Right lobe of liver (tissue), 6 donors: ENCODE measurements around the gene C10orf120. TPM values are rescaled to one million over a fixed set of nuclear protein-coding genes. Genes with fewer than 3 reads are reported as not detected.

Experiments used
- ATAC-seq, 4 donors: fragments of 200-7000 bp; cut with Tn5 transposase; one replicate each; pipeline ENCODE4 v1.9.1; 2020; ENCODE audit warnings: mild to moderate bottlenecking in 4 of 4, moderate library complexity in 4 of 4
- DNase-seq, 3 donors: peaks; one replicate each; pipeline ENCODE4 v3.0.0-alpha.2; 2020
- H3K27ac ChIP-seq, 3 donors: fragments of 200-600 bp; one replicate each; pipeline ENCODE4 v1.8.0; 2022
- H3K27me3 ChIP-seq, 2 donors: fragments of 200-600 bp; one replicate each; pipeline ENCODE4 v1.8.0; 2022
- H3K36me3 ChIP-seq, 4 donors: fragments of 200-600 bp; sonication (generic) in 1 of 4; one replicate each; pipeline versions ENCODE4 v1.5.1 to v1.8.0; 2017 to 2022; ENCODE audit warnings: control low read depth in 1 of 4
- H3K4me1 ChIP-seq, 4 donors: fragments of 200-600 bp; sonication (generic) in 1 of 4; one replicate each; pipeline versions ENCODE4 v1.5.1 to v1.8.0; 2017 to 2022; ENCODE audit warnings: control low read depth in 1 of 4
- H3K4me3 ChIP-seq, 3 donors: fragments of 200-600 bp; one replicate each; pipeline ENCODE4 v1.8.0; 2022
- H3K9me3 ChIP-seq, 4 donors: fragments of 200-600 bp; sonication (generic) in 1 of 4; one replicate each; pipeline versions ENCODE4 v1.5.1 to v1.8.0; 2017 to 2022; ENCODE audit warnings: control low read depth in 1 of 4
- POLR2A ChIP-seq: fragments of 450-650 bp; IDR thresholded peaks from one replicate; pipeline ENCODE4 v1.6.1; 2017; ENCODE audit warnings: antibody characterized with exemption, mild to moderate bottlenecking
- WGBS: methylation state at CpG from one replicate; pipeline ENCODE4 v1.1.6; 2018; ENCODE audit warnings: low coverage, low lambda C conversion rate; ENCODE audit not compliant: insufficient coverage; ENCODE audit errors: missing lambda C conversion rate; 5-methylcytosine and 5-hydroxymethylcytosine counted together
- intact Hi-C, 2 donors: fragments of 100-400 bp; cut with DNase I; formaldehyde crosslinking; loops; one replicate each; pipeline versions ENCODE4 v1.11.2 to v1.14.1; 2022
- total RNA-seq, 6 experiments: library from RNA; depleted of rRNA in 2 of 6; stranded (reverse); fragments of >200 nt in 2 of 6; fragmentation: NEBNext Ultra II Directional in 3 of 6; extraction: Animal tissue kit (Norgen Biotek cat#: 25700) in 3 of 6; gene quantifications; one replicate each; pipeline versions ENCODE4 v1.1.0 to v1.2.4, GENCODE V29; 2016 to 2023
- TF ChIP-seq, protein P1 (sequence below), 4 donors: fragments of 200-600 bp in 3 of 4; fragments of 450-650 bp in 1 of 4; IDR thresholded peaks; one replicate each; pipeline versions ENCODE4 v1.5.1 to v1.8.0; 2016 to 2022; ENCODE audit warnings: antibody characterized with exemption in 4 of 4, mild to moderate bottlenecking in 2 of 4
- donor health status: DM: no; HTN: yes; CAD: no.
- donor health status: DM: no; HTN: no; CAD: no.
- donor health status: DM: no; HTN: no; CAD: no.
- donor health status: DM: no; HTN: yes; CAD: no.
- donor health status: DM: no; HTN: yes; CAD: no.

Gene C10orf120
- total RNA-seq, 6 experiments from 2014 or later = not detected

DNA sequence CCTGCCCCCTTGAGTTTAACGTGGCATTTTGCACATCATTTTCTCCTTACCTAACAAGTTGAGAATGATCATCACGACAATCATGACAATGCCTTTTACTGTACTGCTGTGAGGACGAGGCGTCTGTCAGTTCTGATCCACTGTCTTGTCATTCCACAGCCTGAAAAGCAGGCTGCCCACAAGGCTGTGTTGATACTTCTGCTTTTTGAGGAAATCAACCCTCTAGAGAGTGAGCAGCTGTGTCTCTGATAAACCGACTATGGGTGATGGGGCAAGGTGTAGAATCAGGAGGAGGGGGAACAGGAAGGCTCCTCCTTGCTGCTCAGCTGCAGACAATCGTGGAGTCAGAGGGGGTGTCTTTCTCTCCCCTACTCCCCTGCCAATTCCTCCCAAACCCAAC is 30.6 kb upstream of the C10orf120 start:
- no peak for ATAC-seq
- intact Hi-C loops = no loop called here
- no peak overlapping the region for H3K4me3 ChIP-seq
- TF ChIP-seq POLR2A = no peak
- TF ChIP-seq, protein P1, sequence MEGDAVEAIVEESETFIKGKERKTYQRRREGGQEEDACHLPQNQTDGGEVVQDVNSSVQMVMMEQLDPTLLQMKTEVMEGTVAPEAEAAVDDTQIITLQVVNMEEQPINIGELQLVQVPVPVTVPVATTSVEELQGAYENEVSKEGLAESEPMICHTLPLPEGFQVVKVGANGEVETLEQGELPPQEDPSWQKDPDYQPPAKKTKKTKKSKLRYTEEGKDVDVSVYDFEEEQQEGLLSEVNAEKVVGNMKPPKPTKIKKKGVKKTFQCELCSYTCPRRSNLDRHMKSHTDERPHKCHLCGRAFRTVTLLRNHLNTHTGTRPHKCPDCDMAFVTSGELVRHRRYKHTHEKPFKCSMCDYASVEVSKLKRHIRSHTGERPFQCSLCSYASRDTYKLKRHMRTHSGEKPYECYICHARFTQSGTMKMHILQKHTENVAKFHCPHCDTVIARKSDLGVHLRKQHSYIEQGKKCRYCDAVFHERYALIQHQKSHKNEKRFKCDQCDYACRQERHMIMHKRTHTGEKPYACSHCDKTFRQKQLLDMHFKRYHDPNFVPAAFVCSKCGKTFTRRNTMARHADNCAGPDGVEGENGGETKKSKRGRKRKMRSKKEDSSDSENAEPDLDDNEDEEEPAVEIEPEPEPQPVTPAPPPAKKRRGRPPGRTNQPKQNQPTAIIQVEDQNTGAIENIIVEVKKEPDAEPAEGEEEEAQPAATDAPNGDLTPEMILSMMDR (IDR thresholded peaks at IDR 0.05) = no peak
- WGBS = 26% methylated on average over 6 of the region's 6 CpGs
- no peaks in the 10 kb centered on the region for H3K9me3 ChIP-seq
- H3K4me1 ChIP-seq = no peaks in the 10 kb centered on the region
- no peak for DNase-seq
- no peaks in the 10 kb centered on the region for H3K27me3 ChIP-seq
- no peak overlapping the region for H3K27ac ChIP-seq
- no peaks in the 10 kb centered on the region for H3K36me3 ChIP-seq

DNA sequence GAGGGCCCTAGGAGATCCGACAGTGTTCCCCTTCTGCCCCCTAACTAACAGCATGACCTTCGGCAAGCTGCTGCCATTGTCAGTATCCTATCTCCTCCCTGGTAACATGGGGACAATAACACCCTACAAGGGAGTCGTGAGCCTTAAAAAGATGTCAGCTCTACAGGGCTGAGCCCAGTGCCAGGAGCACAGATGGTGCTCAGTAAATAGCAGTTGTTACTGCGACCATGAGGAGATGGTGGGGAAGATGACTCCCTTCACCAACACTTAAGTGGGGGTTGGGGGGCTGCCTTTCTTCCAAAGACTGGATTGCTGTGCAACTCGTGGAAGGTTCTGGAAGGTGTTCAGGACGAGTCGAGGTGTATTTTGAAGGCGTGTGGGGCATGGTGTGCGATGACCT is 29.5 kb upstream of the C10orf120 start:
- WGBS = 55% methylated on average over 7 of the region's 9 CpGs
- intact Hi-C loops = no loop called here
- Histone ChIP-seq H3K4me1 (no peaks in the 10 kb centered on the region), H3K4me3 (no peak overlapping the region), H3K27me3 (no peaks in the 10 kb centered on the region), H3K27ac (no peak overlapping the region), H3K9me3 (no peaks in the 10 kb centered on the region), H3K36me3 (no peaks in the 10 kb centered on the region)
- TF ChIP-seq, protein P1 (IDR thresholded peaks at IDR 0.05) = no peak
- TF ChIP-seq POLR2A = no peak
- ATAC-seq (no peak), DNase-seq (no peak)

DNA sequence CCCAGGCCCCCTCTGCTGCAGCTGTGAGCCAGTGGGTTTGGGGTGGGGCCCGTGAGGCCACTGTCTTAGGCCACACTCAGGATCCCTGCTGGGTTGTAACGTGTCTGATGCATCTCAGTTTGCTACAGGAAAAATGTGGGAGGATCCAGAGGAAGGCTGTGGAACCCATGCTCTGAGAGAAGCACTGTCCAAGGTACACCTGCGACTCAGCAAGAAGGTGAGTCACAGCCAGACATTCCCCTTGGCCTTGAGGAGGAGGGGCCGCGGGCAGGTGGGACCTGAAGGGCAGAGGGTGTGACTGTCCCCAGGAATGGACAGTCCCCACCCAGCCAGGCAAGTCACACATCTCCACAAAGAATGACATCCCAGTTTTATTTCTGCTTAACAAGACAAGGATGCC is 27.8 kb upstream of the C10orf120 start:
- H3K4me3 ChIP-seq = no peak overlapping the region
- H3K9me3 ChIP-seq = no peaks in the 10 kb centered on the region
- no peaks in the 10 kb centered on the region for H3K4me1 ChIP-seq
- TF ChIP-seq, protein P1 (IDR thresholded peaks at IDR 0.05) = no peak
- TF ChIP-seq POLR2A = no peak
- no peaks in the 10 kb centered on the region for H3K27me3 ChIP-seq
- 57% methylated on average over 1 of the region's 5 CpGs for WGBS
- no peak overlapping the region for H3K27ac ChIP-seq
- ATAC-seq (no peak), DNase-seq (no peak)
- no peaks in the 10 kb centered on the region for H3K36me3 ChIP-seq
- intact Hi-C loops = no loop called here

DNA sequence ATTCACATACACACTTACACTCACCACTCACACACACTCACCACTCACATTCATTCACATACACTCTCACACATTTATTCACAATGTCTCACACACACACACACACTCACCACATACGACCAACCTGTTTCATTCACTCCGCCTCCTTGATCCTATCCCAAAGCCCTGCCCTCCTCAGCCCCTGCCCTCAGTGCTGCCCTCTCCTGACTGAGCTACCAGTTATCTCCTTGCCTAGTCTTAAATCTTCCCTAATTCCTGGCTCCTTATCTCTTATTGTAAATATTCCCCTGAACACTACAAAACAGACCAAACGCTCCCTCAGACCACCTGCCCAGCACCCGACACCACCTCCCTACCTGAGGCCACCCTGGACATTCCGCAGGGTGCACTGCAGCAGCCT is 26.1 kb upstream of the C10orf120 start:
- WGBS = 45% methylated on average over 2 of the region's 5 CpGs
- no peak for ATAC-seq
- intact Hi-C loops = no loop called here
- H3K27me3 ChIP-seq = no peaks in the 10 kb centered on the region
- no peak for DNase-seq
- no peak overlapping the region for H3K27ac ChIP-seq
- H3K36me3 ChIP-seq = no peaks in the 10 kb centered on the region
- TF ChIP-seq, protein P1 (IDR thresholded peaks at IDR 0.05) = no peak
- no peak for TF ChIP-seq POLR2A
- H3K4me1 ChIP-seq = no peaks in the 10 kb centered on the region
- H3K9me3 ChIP-seq = no peaks in the 10 kb centered on the region
- no peak overlapping the region for H3K4me3 ChIP-seq

DNA sequence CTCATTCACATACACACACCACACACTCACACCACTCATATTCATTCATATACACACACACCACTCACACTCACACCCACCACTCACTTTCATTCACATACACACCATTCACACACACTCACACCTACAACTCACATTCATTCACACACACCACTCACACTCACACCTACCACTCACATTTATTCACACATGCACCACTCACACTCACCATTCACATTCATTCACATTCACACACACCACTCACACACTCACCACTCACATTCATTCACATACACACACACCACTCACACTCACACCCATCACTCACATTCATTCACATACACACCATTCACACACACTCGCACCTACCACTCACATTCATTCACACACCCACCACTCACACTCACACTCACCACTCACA is 25.4 kb upstream of the C10orf120 start:
- Histone ChIP-seq H3K36me3 (no peaks in the 10 kb centered on the region), H3K27ac (no peak overlapping the region), H3K4me1 (no peaks in the 10 kb centered on the region), H3K4me3 (no peak overlapping the region), H3K9me3 (no peaks in the 10 kb centered on the region), H3K27me3 (no peaks in the 10 kb centered on the region)
- DNase-seq (no peak), ATAC-seq (no peak)
- intact Hi-C loops = no loop called here
- TF ChIP-seq, protein P1 (IDR thresholded peaks at IDR 0.05) = no peak
- no peak for TF ChIP-seq POLR2A
- 90% methylated on average over 1 of the region's 1 CpG for WGBS
